LNCaP clone FGC (cell line): ENCODE results near the gene GSG1.

Source experiments
- DNase-seq: peaks from one replicate; pipeline ENCODE4 v3.0.0-alpha.2; 2011; ENCODE audit warnings: low read depth
- H3K4me3 ChIP-seq: 2 replicates; pipeline ENCODE4 v1.5.1; 2011; ENCODE audit warnings: mild to moderate bottlenecking, low read depth, low read length, control low read depth
- CTCF ChIP-seq: IDR thresholded peaks from 2 replicates; pipeline ENCODE4 v1.5.1; 2012; ENCODE audit warnings: mild to moderate bottlenecking; ENCODE audit not compliant: control insufficient read depth, insufficient read depth; ENCODE audit errors: extremely low read depth

Gene GSG1

GRCh38 chr12:13094367-13094766, 9.1 kb downstream of the GSG1 start:
- DNase-seq = no peak
- no peak overlapping the region for H3K4me3 ChIP-seq
- TF ChIP-seq CTCF = no peak

GRCh38 chr12:13093848-13094220, 9.6 kb downstream of the GSG1 start:
- H3K4me3 ChIP-seq = no peak overlapping the region
- no peak for DNase-seq
- TF ChIP-seq CTCF = no peak

GRCh38 chr12:13093191-13093847, 10.1 kb downstream of the GSG1 start:
- H3K4me3 ChIP-seq = no peak overlapping the region
- no peak for DNase-seq
- no peak for TF ChIP-seq CTCF

- no peak overlapping the region for H3K4me3 ChIP-seq
- no peak for DNase-seq
- no peak for TF ChIP-seq CTCF
Measured at GRCh38 chr12:13091832-13092231, 11.6 kb downstream of the GSG1 start.

GRCh38 chr12:13090054-13090453, 13.4 kb downstream of the GSG1 start:
- no peak for TF ChIP-seq CTCF
- DNase-seq = no peak
- H3K4me3 ChIP-seq = no peak overlapping the region

GRCh38 chr12:13088496-13088895, 15.0 kb downstream of the GSG1 start:
- TF ChIP-seq CTCF = no peak
- DNase-seq = no peak
- H3K4me3 ChIP-seq = no peak overlapping the region

GRCh38 chr12:13087766-13088165, 15.7 kb downstream of the GSG1 start:
- H3K4me3 ChIP-seq = no peak overlapping the region
- TF ChIP-seq CTCF = no peak

More at GRCh38 chr12:13087766-13088165, 15.7 kb downstream of the GSG1 start:
- DNase-seq = no peak
